GM10847 (cell line): ENCODE results near the gene NCKAP5L.

Experiments used
- POLR2A ChIP-seq: IDR thresholded peaks from 2 replicates; pipeline ENCODE4 v1.6.1; 2011; ENCODE audit not compliant: insufficient read length; ENCODE audit errors: extremely low read depth

NCKAP5L gene

GRCh38 chr12:49811136-49811535, 17.1 kb downstream of the NCKAP5L start:
- TF ChIP-seq POLR2A, result no peak

GRCh38 chr12:49809906-49810389, 18.3 kb downstream of the NCKAP5L start:
- TF ChIP-seq POLR2A, result no peak

GRCh38 chr12:49809381-49809905, 18.8 kb downstream of the NCKAP5L start:
- no peak for TF ChIP-seq POLR2A

- TF ChIP-seq POLR2A, result no peak
Observed at GRCh38 chr12:49808686-49809380, 19.4 kb downstream of the NCKAP5L start.

GRCh38 chr12:49807991-49808580, 20.1 kb downstream of the NCKAP5L start:
- TF ChIP-seq POLR2A, result no peak

- TF ChIP-seq POLR2A, result no peak
Observed at GRCh38 chr12:49806877-49807276, 21.3 kb downstream of the NCKAP5L start.

GRCh38 chr12:49806321-49806813, 21.8 kb downstream of the NCKAP5L start:
- TF ChIP-seq POLR2A, result no peak

- no peak for TF ChIP-seq POLR2A
Observed at GRCh38 chr12:49805409-49805808, 22.8 kb downstream of the NCKAP5L start.

GRCh38 chr12:49804821-49805220, 23.4 kb downstream of the NCKAP5L start:
- TF ChIP-seq POLR2A, result no peak

GRCh38 chr12:49803693-49804450, 24.3 kb downstream of the NCKAP5L start:
- no peak for TF ChIP-seq POLR2A

- no peak for TF ChIP-seq POLR2A
Observed at GRCh38 chr12:49801141-49802063, 26.8 kb downstream of the NCKAP5L start.

GRCh38 chr12:49800421-49801140, 27.6 kb downstream of the NCKAP5L start:
- no peak for TF ChIP-seq POLR2A

GRCh38 chr12:49798934-49799333, 29.3 kb downstream of the NCKAP5L start:
- TF ChIP-seq POLR2A, result no peak

GRCh38 chr12:49798248-49798647, 30.0 kb downstream of the NCKAP5L start:
- TF ChIP-seq POLR2A, result no peak

- TF ChIP-seq POLR2A, result no peak
Observed at GRCh38 chr12:49797449-49797776, 30.8 kb downstream of the NCKAP5L start.
